ENCODE measurements around the gene DENND10. TPM values are rescaled to one million over a fixed set of nuclear protein-coding genes. Genes with fewer than 3 reads are reported as not detected.

Gene DENND10
- polyA plus RNA-seq, 1 experiment: 107 TPM

DNA sequence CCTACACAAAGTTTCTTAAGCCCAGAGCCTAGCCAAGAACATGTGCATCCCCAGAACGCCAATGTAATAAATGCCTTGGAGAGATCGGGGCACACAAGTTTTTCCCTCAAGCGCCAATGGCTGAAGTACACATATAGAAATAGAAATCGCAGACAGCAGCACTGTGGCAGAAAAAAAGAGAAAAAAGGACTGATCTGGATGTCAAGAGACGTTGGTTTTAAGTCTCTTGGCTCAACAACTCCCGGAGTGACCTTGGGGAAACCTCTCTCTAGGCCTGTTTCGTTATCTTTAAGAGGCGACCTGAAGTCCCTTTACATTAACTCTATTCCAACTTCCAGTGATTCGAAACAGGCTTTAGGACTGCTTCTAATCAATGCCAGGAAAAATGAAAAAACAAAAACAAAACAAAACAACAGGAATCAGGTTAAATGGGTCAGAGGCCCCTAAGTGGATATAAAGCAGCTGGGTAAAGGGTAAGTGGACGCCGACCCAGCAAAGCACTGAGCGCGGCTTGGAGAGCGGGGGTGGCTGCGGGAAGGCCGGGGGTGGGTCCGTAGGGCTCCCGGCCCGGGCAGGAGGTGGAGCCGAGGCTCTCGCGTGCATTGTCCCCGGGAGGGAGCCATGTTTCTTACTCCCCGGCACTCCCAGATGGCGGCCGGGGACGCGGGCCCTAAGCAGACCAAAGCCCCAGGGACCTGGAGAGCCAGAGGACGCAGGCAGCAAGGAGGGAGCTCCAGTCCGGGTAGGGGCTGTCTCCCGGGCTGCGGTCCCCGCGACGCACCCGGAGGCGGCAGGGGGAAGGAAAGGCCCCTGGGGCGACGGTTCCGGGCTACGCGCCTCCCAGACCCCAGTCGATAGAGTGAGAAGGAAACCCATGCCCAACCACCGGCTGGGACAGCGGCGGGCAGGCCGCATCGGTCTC, 24.1 kb upstream of the DENND10 start:
- peak overlapping the region; percentile 95 for H3K27ac ChIP-seq (ENCODE audit: low read depth, low read length)
- H3K4me3 ChIP-seq (ENCODE audit: low read depth, low read length): peak overlapping the region; percentile 93
- ChIA-PET POLR2A (interaction anchor here (0.6 to 1.2 kb wide), 6 partner anchors 24 to 110 kb away, joined by 3 to 8 read pairs (median 4); partner anchors contain the start of gene DENND10), CTCF (no interaction called here)
- TF ChIP-seq, protein P1, sequence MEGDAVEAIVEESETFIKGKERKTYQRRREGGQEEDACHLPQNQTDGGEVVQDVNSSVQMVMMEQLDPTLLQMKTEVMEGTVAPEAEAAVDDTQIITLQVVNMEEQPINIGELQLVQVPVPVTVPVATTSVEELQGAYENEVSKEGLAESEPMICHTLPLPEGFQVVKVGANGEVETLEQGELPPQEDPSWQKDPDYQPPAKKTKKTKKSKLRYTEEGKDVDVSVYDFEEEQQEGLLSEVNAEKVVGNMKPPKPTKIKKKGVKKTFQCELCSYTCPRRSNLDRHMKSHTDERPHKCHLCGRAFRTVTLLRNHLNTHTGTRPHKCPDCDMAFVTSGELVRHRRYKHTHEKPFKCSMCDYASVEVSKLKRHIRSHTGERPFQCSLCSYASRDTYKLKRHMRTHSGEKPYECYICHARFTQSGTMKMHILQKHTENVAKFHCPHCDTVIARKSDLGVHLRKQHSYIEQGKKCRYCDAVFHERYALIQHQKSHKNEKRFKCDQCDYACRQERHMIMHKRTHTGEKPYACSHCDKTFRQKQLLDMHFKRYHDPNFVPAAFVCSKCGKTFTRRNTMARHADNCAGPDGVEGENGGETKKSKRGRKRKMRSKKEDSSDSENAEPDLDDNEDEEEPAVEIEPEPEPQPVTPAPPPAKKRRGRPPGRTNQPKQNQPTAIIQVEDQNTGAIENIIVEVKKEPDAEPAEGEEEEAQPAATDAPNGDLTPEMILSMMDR (IDR thresholded peaks at IDR 0.05; ENCODE audit: low read depth, low read length): no peak
- H3K27me3 ChIP-seq (ENCODE audit: control insufficient read depth, insufficient read depth, low read length): no peaks in the 10 kb centered on the region
- peaks cover 6% of the 10 kb centered on the region; the same call in 1 of the 2 replicates for H3K9me3 ChIP-seq (ENCODE audit: control insufficient read depth, insufficient read depth, low read length)
- peak; percentile 34 for DNase-seq (ENCODE audit: low read depth, low spot score)

DNA sequence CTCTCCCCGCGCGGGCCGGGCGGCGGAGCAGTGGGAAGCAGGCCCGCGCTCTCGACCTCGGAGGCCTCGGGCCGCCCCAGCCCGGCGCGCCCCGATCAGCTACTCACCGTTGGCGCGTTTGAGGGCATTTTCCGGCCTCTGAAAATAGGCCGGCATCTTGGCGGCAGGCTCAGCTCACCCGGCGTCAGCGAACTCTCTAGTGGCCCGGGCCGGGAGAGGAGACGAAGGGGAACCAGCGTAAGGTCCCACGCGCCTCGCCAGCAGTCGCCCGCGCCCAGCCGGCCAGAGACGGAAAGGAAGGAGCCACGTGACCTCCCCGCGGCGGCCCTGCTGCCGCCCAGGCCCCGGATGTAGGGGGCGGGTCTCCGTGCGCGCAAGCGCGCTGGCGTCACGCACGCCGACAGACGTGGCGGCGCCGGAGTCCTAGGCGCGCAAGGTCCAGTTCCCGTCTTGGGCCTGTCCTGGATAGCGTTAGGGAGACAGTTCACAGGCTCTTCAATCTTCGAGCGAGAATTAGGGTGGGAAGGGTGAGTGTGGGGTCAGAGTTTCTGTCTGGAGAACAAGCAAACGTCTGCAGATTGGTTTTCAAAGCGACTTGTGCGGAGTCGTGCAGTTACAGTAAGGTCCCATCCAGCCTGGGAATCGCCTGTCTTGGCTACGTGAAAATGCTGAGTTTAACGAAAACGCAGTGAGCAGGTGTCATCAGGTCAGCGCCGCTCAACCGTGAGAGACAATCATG, 23.2 kb upstream of the DENND10 start, which contains the start of gene EIF3A:
Gene EIF3A, minus strand, starts transcription at position 297 of the 739 bp plus-strand sequence. Its CDS starts 141 bp downstream, at position 156.
- peak; percentile 68 for DNase-seq (ENCODE audit: low read depth, low spot score)
- H3K9me3 ChIP-seq (ENCODE audit: control insufficient read depth, insufficient read depth, low read length): peaks cover 6% of the 10 kb centered on the region; the same call in 1 of the 2 replicates
- H3K27me3 ChIP-seq (ENCODE audit: control insufficient read depth, insufficient read depth, low read length): no peaks in the 10 kb centered on the region
- TF ChIP-seq, protein P1 (IDR thresholded peaks at IDR 0.05; ENCODE audit: low read depth, low read length): no peak
- ChIA-PET CTCF (no interaction called here), POLR2A (interaction anchor here (0.6 to 1.2 kb wide), 5 partner anchors 11 to 110 kb away, joined by 3 to 8 read pairs (median 4); partner anchors contain the start of gene DENND10)
- peak within 1 kb of the TSS; percentile 93 for H3K4me3 ChIP-seq (ENCODE audit: low read depth, low read length)
- H3K27ac ChIP-seq (ENCODE audit: low read depth, low read length): peak within 1 kb of the TSS; percentile 95

DNA sequence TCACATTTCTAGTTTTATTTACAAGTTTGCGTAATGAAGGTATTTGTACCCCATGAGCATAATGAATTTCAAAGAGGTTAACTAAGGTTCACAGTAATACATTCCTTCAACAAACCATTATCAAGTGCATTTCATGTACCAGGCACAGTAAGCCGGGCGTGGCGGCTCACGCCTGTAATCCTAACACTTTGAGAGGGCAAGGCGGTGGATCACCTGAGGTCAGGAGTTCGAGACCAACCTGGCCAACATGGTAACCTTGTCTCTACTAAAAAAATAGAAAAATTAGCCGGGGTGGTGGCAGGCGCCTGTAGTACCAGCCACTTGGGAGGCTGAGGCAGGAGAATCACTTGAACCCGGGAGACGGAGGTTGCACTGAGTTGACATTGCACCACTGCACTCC, 19.0 kb upstream of the DENND10 start:
- TF ChIP-seq, protein P1 (IDR thresholded peaks at IDR 0.05; ENCODE audit: low read depth, low read length): no peak
- Histone ChIP-seq H3K4me3 (ENCODE audit: low read depth, low read length) (no peak overlapping the region), H3K27me3 (ENCODE audit: control insufficient read depth, insufficient read depth, low read length) (no peaks in the 10 kb centered on the region), H3K9me3 (ENCODE audit: control insufficient read depth, insufficient read depth, low read length) (peaks cover 6% of the 10 kb centered on the region; the same call in 1 of the 2 replicates), H3K27ac (ENCODE audit: low read depth, low read length) (no peak overlapping the region)
- no peak for DNase-seq (ENCODE audit: low read depth, low spot score)
- ChIA-PET POLR2A (no interaction called here), CTCF (no interaction called here)

DNA sequence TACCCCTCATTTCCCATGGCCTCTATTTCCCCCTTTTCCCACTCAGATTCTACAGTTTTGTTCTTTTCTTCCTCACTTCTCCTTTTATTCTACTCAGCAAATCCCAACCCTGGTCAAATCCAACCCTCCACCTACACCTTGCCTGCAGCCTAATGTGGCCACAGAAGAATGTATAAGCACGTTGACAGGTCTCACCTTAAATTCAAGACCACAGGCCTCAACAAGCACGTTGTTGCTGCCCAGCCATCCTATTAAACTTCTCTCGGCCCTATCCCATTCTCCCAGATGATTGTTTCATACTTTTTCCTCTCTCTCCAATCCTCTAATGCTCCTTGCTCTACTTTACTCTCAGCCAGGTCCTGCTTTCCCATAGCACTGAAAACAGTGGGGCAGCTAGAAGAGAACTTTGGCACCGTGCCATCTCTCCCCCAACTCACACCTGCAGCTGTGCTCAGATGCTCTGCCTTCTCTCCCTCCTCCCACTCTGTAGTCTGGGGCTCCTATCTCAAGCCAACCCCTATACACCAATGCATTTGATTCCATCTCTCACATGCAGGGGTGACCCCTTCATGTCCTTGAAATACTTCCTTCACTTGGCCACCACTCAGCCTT, 16.5 kb upstream of the DENND10 start:
- Histone ChIP-seq H3K9me3 (ENCODE audit: control insufficient read depth, insufficient read depth, low read length) (no peaks in the 10 kb centered on the region), H3K27ac (ENCODE audit: low read depth, low read length) (no peak overlapping the region), H3K27me3 (ENCODE audit: control insufficient read depth, insufficient read depth, low read length) (no peaks in the 10 kb centered on the region), H3K4me3 (ENCODE audit: low read depth, low read length) (no peak overlapping the region)
- TF ChIP-seq, protein P1 (IDR thresholded peaks at IDR 0.05; ENCODE audit: low read depth, low read length): no peak
- DNase-seq (ENCODE audit: low read depth, low spot score): no peak
- POLR2A ChIA-PET: no interaction called here
- CTCF ChIA-PET: no interaction called here

Measured in AG04450 (cell line).